Liver (tissue), 9 donors: ENCODE results near the gene LTO1. TPM values are rescaled to one million over a fixed set of nuclear protein-coding genes. Genes with fewer than 3 reads are reported as not detected.

ENCODE experiments used
- DNase-seq: peaks from one replicate; pipeline ENCODE4 v3.0.0-alpha.2; 2017; ENCODE audit warnings: low spot score
- H3K27ac ChIP-seq, 2 donors: one replicate each; pipeline ENCODE4 v1.7.0; 2013; ENCODE audit warnings: inconsistent platforms in 2 of 2, low read length in 2 of 2, control low read depth in 1 of 2, low read depth in 1 of 2, mild to moderate bottlenecking in 1 of 2
- H3K27me3 ChIP-seq, 4 donors: one replicate each; pipeline versions ENCODE4 v1.6.1 to v1.7.0; 2013; ENCODE audit warnings: low read length in 3 of 4, inconsistent platforms in 1 of 4, mild to moderate bottlenecking in 1 of 4, moderate library complexity in 1 of 4; ENCODE audit not compliant: control insufficient read depth in 4 of 4, insufficient read depth in 4 of 4
- H3K36me3 ChIP-seq, 4 donors: one replicate each; pipeline versions ENCODE4 v1.6.1 to v1.7.0; 2013; ENCODE audit warnings: low read length in 3 of 4, mild to moderate bottlenecking in 3 of 4, low read depth in 1 of 4, moderate library complexity in 1 of 4; ENCODE audit not compliant: control insufficient read depth in 4 of 4, insufficient read depth in 3 of 4
- H3K4me1 ChIP-seq, 4 donors: one replicate each; pipeline versions ENCODE4 v1.6.1 to v1.7.0; 2013; ENCODE audit warnings: low read length in 3 of 4, mild to moderate bottlenecking in 3 of 4, moderate library complexity in 1 of 4; ENCODE audit not compliant: control insufficient read depth in 4 of 4, insufficient read depth in 4 of 4
- H3K4me3 ChIP-seq, 3 donors: one replicate each; pipeline versions ENCODE4 v1.6.1 to v1.7.0; 2013; ENCODE audit warnings: low read length in 3 of 3, control low read depth in 1 of 3, low read depth in 1 of 3, mild to moderate bottlenecking in 1 of 3
- H3K9ac ChIP-seq, 2 donors: one replicate each; pipeline ENCODE4 v1.7.0; 2013; ENCODE audit warnings: low read length in 2 of 2, mild to moderate bottlenecking in 2 of 2, moderate library complexity in 2 of 2, control low read depth in 1 of 2, low read depth in 1 of 2
- H3K9me3 ChIP-seq, 4 donors: one replicate each; pipeline versions ENCODE4 v1.6.1 to v1.7.0; 2013; ENCODE audit warnings: low read length in 3 of 4; ENCODE audit not compliant: control insufficient read depth in 4 of 4
- ATF3 ChIP-seq: IDR thresholded peaks from 2 replicates; pipeline ENCODE4 v1.6.1; 2016; ENCODE audit warnings: antibody characterized with exemption
- CTCF ChIP-seq: fragments of 150-350 bp; IDR thresholded peaks from 2 replicates; pipeline ENCODE4 v1.5.1; 2017; ENCODE audit warnings: improper control_type of control experiment, low read depth, low read length; ENCODE audit not compliant: missing input control
- EGR1 ChIP-seq, 2 donors: IDR thresholded peaks; 2 replicates each; pipeline ENCODE4 v1.6.1; 2016 to 2018; ENCODE audit warnings: antibody characterized with exemption in 2 of 2, low read depth in 2 of 2
- FOXA1 ChIP-seq: IDR thresholded peaks from 2 replicates; pipeline ENCODE4 v1.6.1; 2016; ENCODE audit warnings: antibody characterized with exemption
- FOXA2 ChIP-seq: IDR thresholded peaks from 2 replicates; pipeline ENCODE4 v1.6.1; 2016; ENCODE audit warnings: antibody characterized with exemption
- HNF4A ChIP-seq, 2 donors: conservative IDR thresholded peaks; 2 replicates each; pipeline ENCODE4 v1.6.1; 2016; ENCODE audit warnings: antibody characterized with exemption in 2 of 2, mild to moderate bottlenecking in 2 of 2
- HNF4G ChIP-seq: IDR thresholded peaks from 2 replicates; pipeline ENCODE4 v1.6.1; 2016; ENCODE audit warnings: antibody characterized with exemption
- NR2F2 ChIP-seq: IDR thresholded peaks from 2 replicates; pipeline ENCODE4 v1.6.1; 2016; ENCODE audit warnings: antibody characterized with exemption
- RAD21 ChIP-seq, 2 donors: IDR thresholded peaks; 2 replicates each; pipeline ENCODE4 v1.6.1; 2016; ENCODE audit warnings: antibody characterized with exemption in 2 of 2, mild to moderate bottlenecking in 2 of 2
- RXRA ChIP-seq, 2 donors: IDR thresholded peaks; 2 replicates each; pipeline ENCODE4 v1.6.1; 2017 to 2018; ENCODE audit warnings: antibody characterized with exemption in 2 of 2, mild to moderate bottlenecking in 1 of 2
- TAF1 ChIP-seq: conservative IDR thresholded peaks from 2 replicates; pipeline ENCODE4 v1.6.1; 2016; ENCODE audit warnings: antibody characterized with exemption, mild to moderate bottlenecking
- YY1 ChIP-seq: IDR thresholded peaks from 2 replicates; pipeline ENCODE4 v1.6.1; 2016; ENCODE audit warnings: antibody characterized with exemption, mild to moderate bottlenecking
- WGBS: extraction: QIAGEN DNeasy Blood & Tissue Kit; methylation state at CpG from one replicate; pipeline ENCODE4 v1.1.7; 2013; 5-methylcytosine and 5-hydroxymethylcytosine counted together
- polyA plus RNA-seq, 2 donors: library from polyadenylated mRNA; stranded (reverse) in 1 of 2; unstranded in 1 of 2; fragments of 200-250 nt in 1 of 2; fragments of >200 nt in 1 of 2; fragmentation: Nextera tagmentation in 1 of 2; extraction: Ambion mirVana in 1 of 2; gene quantifications; one replicate each; pipeline versions ENCODE4 v1.2.1 to v1.2.3, GENCODE V29; 2013 to 2015
- total RNA-seq, 2 donors: library from RNA; depleted of rRNA; stranded (reverse); fragments of >200 nt; gene quantifications; one replicate each; pipeline ENCODE4 v1.2.3, GENCODE V29; 2014
- TF ChIP-seq, protein P1 (sequence below): IDR thresholded peaks from 2 replicates; pipeline ENCODE4 v1.6.1; 2016; ENCODE audit warnings: antibody characterized with exemption
- TF ChIP-seq, protein P2 (sequence below): IDR thresholded peaks from 2 replicates; pipeline ENCODE4 v1.6.1; 2016; ENCODE audit warnings: antibody characterized with exemption
- donor health status: healthy.
- donor health status: healthy.
- donor health status: healthy.
- donor health status: healthy.
- donor health status: healthy.

The LTO1 gene
- total and polyA plus RNA-seq, 4 donors = 4.9 to 12.3 (median 7.3) TPM

- TF ChIP-seq, protein P1, sequence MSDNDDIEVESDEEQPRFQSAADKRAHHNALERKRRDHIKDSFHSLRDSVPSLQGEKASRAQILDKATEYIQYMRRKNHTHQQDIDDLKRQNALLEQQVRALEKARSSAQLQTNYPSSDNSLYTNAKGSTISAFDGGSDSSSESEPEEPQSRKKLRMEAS = no peak
- TF ChIP-seq, protein P2, sequence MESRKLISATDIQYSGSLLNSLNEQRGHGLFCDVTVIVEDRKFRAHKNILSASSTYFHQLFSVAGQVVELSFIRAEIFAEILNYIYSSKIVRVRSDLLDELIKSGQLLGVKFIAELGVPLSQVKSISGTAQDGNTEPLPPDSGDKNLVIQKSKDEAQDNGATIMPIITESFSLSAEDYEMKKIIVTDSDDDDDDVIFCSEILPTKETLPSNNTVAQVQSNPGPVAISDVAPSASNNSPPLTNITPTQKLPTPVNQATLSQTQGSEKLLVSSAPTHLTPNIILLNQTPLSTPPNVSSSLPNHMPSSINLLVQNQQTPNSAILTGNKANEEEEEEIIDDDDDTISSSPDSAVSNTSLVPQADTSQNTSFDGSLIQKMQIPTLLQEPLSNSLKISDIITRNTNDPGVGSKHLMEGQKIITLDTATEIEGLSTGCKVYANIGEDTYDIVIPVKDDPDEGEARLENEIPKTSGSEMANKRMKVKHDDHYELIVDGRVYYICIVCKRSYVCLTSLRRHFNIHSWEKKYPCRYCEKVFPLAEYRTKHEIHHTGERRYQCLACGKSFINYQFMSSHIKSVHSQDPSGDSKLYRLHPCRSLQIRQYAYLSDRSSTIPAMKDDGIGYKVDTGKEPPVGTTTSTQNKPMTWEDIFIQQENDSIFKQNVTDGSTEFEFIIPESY = no peak
These were observed 13.8 kb downstream of the LTO1 start (continued) for GRCh38 chr11:69661413-69661715.

- Histone ChIP-seq H3K36me3 (peaks cover 0 to 12% (median 0%) of the 10 kb centered on the region in 4 donors), H3K4me3 (no peak overlapping the region), H3K27ac (no peak overlapping the region), H3K9me3 (no peaks in the 10 kb centered on the region), H3K9ac (no peak overlapping the region), H3K4me1 (peaks cover 0 to 2% (median 0%) of the 10 kb centered on the region in 4 donors), H3K27me3 (no peaks in the 10 kb centered on the region)
- 94% methylated on average over 4 of the region's 4 CpGs for WGBS
- no peak for DNase-seq
- no peak for TF ChIP-seq HNF4G
- TF ChIP-seq RXRA (IDR thresholded peaks at IDR 0.05) = no peak
- TF ChIP-seq TAF1 = no peak
- TF ChIP-seq FOXA1 = no peak
- TF ChIP-seq FOXA2 = no peak
- no peak for TF ChIP-seq EGR1 (IDR thresholded peaks at IDR 0.05; ENCODE audit: low read depth in 2 of 2)
- TF ChIP-seq, protein P2 = no peak
- no peak for TF ChIP-seq RAD21 (IDR thresholded peaks at IDR 0.05)
- no peak for TF ChIP-seq NR2F2
- TF ChIP-seq YY1 = no peak
- no peak for TF ChIP-seq CTCF
- no peak for TF ChIP-seq ATF3
- TF ChIP-seq, protein P1 = no peak
- no peak for TF ChIP-seq HNF4A (conservative IDR thresholded peaks at IDR 0.05)
These were observed 15.1 kb downstream of the LTO1 start for GRCh38 chr11:69660001-69660500.

- Histone ChIP-seq H3K9ac (no peak overlapping the region), H3K27ac (no peak overlapping the region), H3K4me3 (no peak overlapping the region), H3K27me3 (no peaks in the 10 kb centered on the region), H3K9me3 (no peaks in the 10 kb centered on the region), H3K4me1 (peaks cover 0 to 4% (median 2%) of the 10 kb centered on the region in 4 donors), H3K36me3 (peaks cover 0 to 9% (median 0%) of the 10 kb centered on the region in 4 donors)
- TF ChIP-seq RXRA (IDR thresholded peaks at IDR 0.05) (no peak), TAF1 (no peak)
- WGBS = 95% methylated on average over 12 of the region's 12 CpGs
- DNase-seq = no peak
These were observed 15.6 kb downstream of the LTO1 start for GRCh38 chr11:69659591-69659990.
